Colonic mucosa (tissue), 4 donors: ENCODE measurements around the gene ASB15. TPM values are rescaled to one million over a fixed set of nuclear protein-coding genes. Genes with fewer than 3 reads are reported as not detected.

Experiments used
- DNase-seq: peaks from one replicate; pipeline ENCODE4 v3.0.0-alpha.2; 2020
- H3K27ac ChIP-seq: fragments of 200-600 bp; one replicate; pipeline ENCODE4 v1.8.0; 2021
- H3K27me3 ChIP-seq: fragments of 200-600 bp; one replicate; pipeline ENCODE4 v1.8.0; 2021
- H3K36me3 ChIP-seq: fragments of 200-600 bp; one replicate; pipeline ENCODE4 v1.8.0; 2021
- H3K4me1 ChIP-seq: fragments of 200-600 bp; one replicate; pipeline ENCODE4 v1.8.0; 2021; ENCODE audit warnings: mild to moderate bottlenecking
- H3K4me3 ChIP-seq: fragments of 200-600 bp; one replicate; pipeline ENCODE4 v1.8.0; 2021
- H3K9ac ChIP-seq, 2 donors: one replicate each; pipeline ENCODE4 v1.7.0; 2013; ENCODE audit warnings: control low read depth in 2 of 2, low read depth in 2 of 2, low read length in 2 of 2
- H3K9me3 ChIP-seq: fragments of 200-600 bp; one replicate; pipeline ENCODE4 v1.8.0; 2021
- intact Hi-C: fragments of 100-400 bp; cut with DNase I; formaldehyde crosslinking; loops from one replicate; pipeline ENCODE4 v1.14.1; 2022
- total RNA-seq, 2 donors: library from RNA; stranded (reverse); fragmentation: NEBNext Ultra II Directional in 1 of 2; extraction: Animal tissue kit (Norgen Biotek cat#: 25700) in 1 of 2; gene quantifications; one replicate each; pipeline ENCODE4 v1.2.1, GENCODE V29; 2021
- TF ChIP-seq, protein P1 (sequence below): fragments of 200-600 bp; IDR thresholded peaks from one replicate; pipeline ENCODE4 v1.8.0; 2022; ENCODE audit warnings: antibody characterized with exemption, mild to moderate bottlenecking
- donor health status: healthy.
- donor health status: DM: no; HTN: no; CAD: no.
- donor health status: DM: no; HTN: no; CAD: no.

ASB15 gene
- total RNA-seq, 2 donors from 2014 or later: not detected

DNA sequence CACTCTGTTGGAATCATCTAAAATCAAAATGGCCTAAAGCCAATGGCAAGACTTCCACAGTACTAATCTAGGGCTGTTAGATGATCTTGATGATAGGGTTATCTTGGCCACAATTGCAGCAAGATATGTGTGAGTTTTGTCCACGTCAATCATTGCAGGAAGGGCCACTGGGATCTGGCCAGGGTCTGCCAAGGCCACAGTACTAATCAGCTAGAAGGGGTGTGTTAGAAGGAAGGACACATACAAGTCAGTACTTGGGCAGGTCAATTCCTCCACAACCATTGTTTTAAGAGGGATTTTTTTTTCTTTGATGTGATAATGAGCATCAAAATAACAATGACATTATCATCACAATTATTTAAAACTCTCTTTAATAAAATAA lies 55.7 kb downstream of the ASB15 start:
- Histone ChIP-seq H3K9me3 (no peaks in the 10 kb centered on the region), H3K9ac (no peak overlapping the region), H3K4me3 (no peak overlapping the region), H3K27ac (no peak overlapping the region), H3K4me1 (no peaks in the 10 kb centered on the region), H3K36me3 (no peaks in the 10 kb centered on the region), H3K27me3 (no peaks in the 10 kb centered on the region)
- intact Hi-C loops: no loop called here
- TF ChIP-seq, protein P1, sequence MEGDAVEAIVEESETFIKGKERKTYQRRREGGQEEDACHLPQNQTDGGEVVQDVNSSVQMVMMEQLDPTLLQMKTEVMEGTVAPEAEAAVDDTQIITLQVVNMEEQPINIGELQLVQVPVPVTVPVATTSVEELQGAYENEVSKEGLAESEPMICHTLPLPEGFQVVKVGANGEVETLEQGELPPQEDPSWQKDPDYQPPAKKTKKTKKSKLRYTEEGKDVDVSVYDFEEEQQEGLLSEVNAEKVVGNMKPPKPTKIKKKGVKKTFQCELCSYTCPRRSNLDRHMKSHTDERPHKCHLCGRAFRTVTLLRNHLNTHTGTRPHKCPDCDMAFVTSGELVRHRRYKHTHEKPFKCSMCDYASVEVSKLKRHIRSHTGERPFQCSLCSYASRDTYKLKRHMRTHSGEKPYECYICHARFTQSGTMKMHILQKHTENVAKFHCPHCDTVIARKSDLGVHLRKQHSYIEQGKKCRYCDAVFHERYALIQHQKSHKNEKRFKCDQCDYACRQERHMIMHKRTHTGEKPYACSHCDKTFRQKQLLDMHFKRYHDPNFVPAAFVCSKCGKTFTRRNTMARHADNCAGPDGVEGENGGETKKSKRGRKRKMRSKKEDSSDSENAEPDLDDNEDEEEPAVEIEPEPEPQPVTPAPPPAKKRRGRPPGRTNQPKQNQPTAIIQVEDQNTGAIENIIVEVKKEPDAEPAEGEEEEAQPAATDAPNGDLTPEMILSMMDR: no peak
- DNase-seq: no peak

DNA sequence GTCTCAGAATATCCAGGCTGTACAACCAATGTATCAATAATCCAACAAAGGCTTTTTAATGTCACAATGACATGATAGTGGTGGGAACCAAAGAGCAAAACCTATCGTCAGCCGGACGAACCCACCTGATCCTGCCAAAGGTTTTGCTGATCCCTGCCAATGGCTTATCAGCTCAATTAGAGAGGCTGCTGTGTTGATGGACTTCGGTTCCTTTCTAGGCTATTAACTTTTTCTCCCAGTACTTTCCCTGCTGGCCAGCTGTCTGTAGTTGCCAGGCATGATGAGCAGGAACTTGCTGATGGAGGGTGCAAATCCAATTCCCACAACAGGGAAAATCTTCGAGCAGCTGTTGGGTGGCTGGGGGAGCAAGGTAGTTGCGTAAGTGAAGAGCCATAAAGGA lies 56.4 kb downstream of the ASB15 start:
- Histone ChIP-seq H3K4me1 (no peaks in the 10 kb centered on the region), H3K9ac (no peak overlapping the region), H3K27ac (no peak overlapping the region), H3K9me3 (no peaks in the 10 kb centered on the region), H3K4me3 (no peak overlapping the region), H3K27me3 (no peaks in the 10 kb centered on the region), H3K36me3 (no peaks in the 10 kb centered on the region)
- TF ChIP-seq, protein P1: no peak
- intact Hi-C loops: no loop called here
- no peak for DNase-seq

DNA sequence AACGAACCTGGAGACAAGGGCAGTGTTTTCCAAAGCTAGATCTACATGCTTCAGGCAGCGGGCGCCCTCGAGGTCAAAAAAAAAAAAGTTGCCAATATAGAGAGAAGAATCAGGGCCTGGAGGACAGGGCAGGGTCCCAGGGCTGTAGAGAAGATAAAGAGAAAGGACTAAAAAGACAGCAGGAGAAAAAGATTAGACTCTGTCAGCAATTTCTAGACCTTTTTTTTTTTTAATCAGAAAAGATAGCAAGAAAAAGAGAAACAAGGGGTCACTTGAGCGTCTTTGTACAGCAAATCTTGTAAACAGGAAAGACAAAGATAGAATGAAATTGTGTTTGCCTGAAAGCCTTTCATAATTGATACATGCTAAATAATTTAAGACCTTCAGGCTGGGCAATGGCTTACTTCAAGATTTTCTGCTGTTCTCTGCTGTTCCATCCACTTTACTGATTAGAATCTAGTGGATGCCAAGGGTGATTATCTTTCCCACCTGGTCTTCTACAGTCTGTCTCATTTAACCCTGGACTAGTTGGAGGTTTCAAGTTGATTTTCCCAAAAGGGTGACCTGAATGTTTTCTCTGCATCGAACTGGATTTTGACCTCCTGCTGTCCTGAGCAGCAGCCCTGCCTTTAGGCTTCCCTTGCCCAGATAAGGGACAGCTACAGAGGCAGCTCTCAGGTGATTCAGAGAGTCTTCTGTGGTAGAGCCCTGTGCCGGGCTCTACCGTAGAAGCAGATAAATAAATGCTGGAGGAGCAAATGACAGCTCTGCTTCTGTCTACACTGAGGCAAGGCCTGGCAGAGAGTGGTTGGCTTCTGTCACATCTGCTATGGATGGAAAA lies 59.1 kb downstream of the ASB15 start:
- H3K4me3 ChIP-seq: no peak overlapping the region
- H3K9me3 ChIP-seq: no peaks in the 10 kb centered on the region
- no peak for DNase-seq
- TF ChIP-seq, protein P1: no peak
- no peak overlapping the region for H3K9ac ChIP-seq
- H3K27ac ChIP-seq: no peak overlapping the region
- H3K36me3 ChIP-seq: no peaks in the 10 kb centered on the region
- intact Hi-C loops: no loop called here
- no peaks in the 10 kb centered on the region for H3K27me3 ChIP-seq
- H3K4me1 ChIP-seq: no peaks in the 10 kb centered on the region

DNA sequence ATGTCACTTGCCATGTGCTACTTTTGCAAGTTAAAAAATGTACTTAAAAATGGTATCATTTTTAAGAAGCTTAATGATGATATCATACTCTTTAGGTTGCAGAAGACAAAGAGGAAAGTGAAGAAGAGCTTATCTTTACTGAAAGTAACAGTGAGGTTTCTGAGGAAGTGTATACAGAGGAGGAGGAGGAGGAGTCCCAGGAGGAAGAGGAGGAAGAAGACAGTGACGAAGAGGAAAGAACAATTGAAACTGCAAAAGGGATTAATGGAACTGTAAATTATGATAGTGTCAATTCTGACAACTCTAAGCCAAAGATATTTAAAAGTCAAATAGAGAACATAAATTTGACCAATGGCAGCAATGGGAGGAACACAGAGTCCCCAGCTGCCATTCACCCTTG lies 60.1 kb downstream of the ASB15 start:
- Histone ChIP-seq H3K4me3 (no peak overlapping the region), H3K36me3 (no peaks in the 10 kb centered on the region), H3K27me3 (no peaks in the 10 kb centered on the region), H3K9me3 (no peaks in the 10 kb centered on the region), H3K4me1 (no peaks in the 10 kb centered on the region), H3K27ac (no peak overlapping the region), H3K9ac (no peak overlapping the region)
- intact Hi-C loops: no loop called here
- DNase-seq: no peak
- TF ChIP-seq, protein P1: no peak

DNA sequence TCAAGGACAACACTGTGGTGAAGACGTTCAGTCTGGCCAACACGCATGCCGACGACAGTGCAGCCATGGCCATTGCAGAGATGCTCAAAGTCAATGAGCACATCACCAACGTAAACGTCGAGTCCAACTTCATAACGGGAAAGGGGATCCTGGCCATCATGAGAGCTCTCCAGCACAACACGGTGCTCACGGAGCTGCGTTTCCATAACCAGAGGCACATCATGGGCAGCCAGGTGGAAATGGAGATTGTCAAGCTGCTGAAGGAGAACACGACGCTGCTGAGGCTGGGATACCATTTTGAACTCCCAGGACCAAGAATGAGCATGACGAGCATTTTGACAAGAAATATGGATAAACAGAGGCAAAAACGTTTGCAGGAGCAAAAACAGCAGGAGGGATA lies 60.7 kb downstream of the ASB15 start:
- H3K27me3 ChIP-seq: no peaks in the 10 kb centered on the region
- no peaks in the 10 kb centered on the region for H3K9me3 ChIP-seq
- H3K9ac ChIP-seq: no peak overlapping the region
- H3K4me1 ChIP-seq: no peaks in the 10 kb centered on the region
- no peak overlapping the region for H3K4me3 ChIP-seq
- H3K36me3 ChIP-seq: no peaks in the 10 kb centered on the region
- DNase-seq: no peak
- TF ChIP-seq, protein P1: no peak
- intact Hi-C loops: no loop called here
- no peak overlapping the region for H3K27ac ChIP-seq
